ENCODE data around the gene SLC25A31. TPM values are rescaled to one million over a fixed set of nuclear protein-coding genes. Genes with fewer than 3 reads are reported as not detected.
A peak's percentile ranks its signal among the peaks of the same experiment; 100 is the strongest.

The SLC25A31 gene
- total and polyA plus RNA-seq, 5 experiments from 2014 or later, result not detected

GRCh38 chr4:127748957-127749356 lies 18.8 kb downstream of the SLC25A31 start:
- no peak for ATAC-seq
- H3K4me3 Mint-ChIP-seq, result no peak overlapping the region
- peaks cover 0 to 37% (median 17%) of the 10 kb centered on the region in 9 donors for H3K9me3 Mint-ChIP-seq
- H3K36me3 Mint-ChIP-seq, result peaks cover 0 to 12% (median 2%) of the 10 kb centered on the region in 3 donors
- no peak for DNase-seq
- peaks cover 7 to 45% (median 18%) of the 10 kb centered on the region in 5 donors for H3K27me3 Mint-ChIP-seq
- POLR2A ChIA-PET, result no interaction called here
- no peak overlapping the region for H3K27ac Mint-ChIP-seq
- H3K4me1 Mint-ChIP-seq, result no peaks in the 10 kb centered on the region

- POLR2A ChIA-PET, result no interaction called here
- no peaks in the 10 kb centered on the region for H3K4me1 Mint-ChIP-seq
- peaks cover 0 to 12% (median 4%) of the 10 kb centered on the region in 9 donors for H3K9me3 Mint-ChIP-seq
- H3K27me3 Mint-ChIP-seq, result peaks cover 2 to 14% (median 2%) of the 10 kb centered on the region in 5 donors
- no peak overlapping the region for H3K27ac Mint-ChIP-seq
- no peaks in the 10 kb centered on the region for H3K36me3 Mint-ChIP-seq
- H3K4me3 Mint-ChIP-seq, result no peak overlapping the region
- DNase-seq, result no peak
- no peak for ATAC-seq
Observed at GRCh38 chr4:127756906-127757305, 26.7 kb downstream of the SLC25A31 start.

GRCh38 chr4:127759228-127759820 lies 29.1 kb downstream of the SLC25A31 start:
- Mint-ChIP-seq H3K4me3 (no peak overlapping the region), H3K27ac (no peak overlapping the region), H3K9me3 (peaks cover 0 to 12% (median 3%) of the 10 kb centered on the region in 9 donors), H3K4me1 (no peaks in the 10 kb centered on the region), H3K36me3 (no peaks in the 10 kb centered on the region), H3K27me3 (peaks cover 2 to 14% (median 2%) of the 10 kb centered on the region in 5 donors)
- POLR2A ChIA-PET, result no interaction called here
- ATAC-seq, result no peak
- DNase-seq, result no peak

GRCh38 chr4:127759893-127760292 lies 29.7 kb downstream of the SLC25A31 start:
- ATAC-seq, result no peak
- Mint-ChIP-seq H3K4me1 (no peaks in the 10 kb centered on the region), H3K4me3 (no peak overlapping the region)

GRCh38 chr4:127771535-127772275 lies 41.5 kb downstream of the SLC25A31 start:
- H3K36me3 Mint-ChIP-seq, result no peaks in the 10 kb centered on the region
- H3K4me3 Mint-ChIP-seq, result no peak overlapping the region
- ATAC-seq (no peak), DNase-seq (no peak)
- no peaks in the 10 kb centered on the region for H3K9me3 Mint-ChIP-seq
- peaks cover 15 to 39% (median 18%) of the 10 kb centered on the region in 5 donors for H3K27me3 Mint-ChIP-seq
- POLR2A ChIA-PET, result no interaction called here
- no peaks in the 10 kb centered on the region for H3K4me1 Mint-ChIP-seq
- H3K27ac Mint-ChIP-seq, result no peak overlapping the region

More at GRCh38 chr4:127759893-127760292, 29.7 kb downstream of the SLC25A31 start:
- Mint-ChIP-seq H3K27me3 (peaks cover 2 to 14% (median 2%) of the 10 kb centered on the region in 5 donors), H3K9me3 (peaks cover 0 to 12% (median 3%) of the 10 kb centered on the region in 9 donors), H3K27ac (no peak overlapping the region), H3K36me3 (no peaks in the 10 kb centered on the region)
- DNase-seq, result no peak
- POLR2A ChIA-PET, result no interaction called here

- DNase-seq, result no peak
- no peaks in the 10 kb centered on the region for H3K9me3 Mint-ChIP-seq
- ATAC-seq, result no peak
- H3K27me3 Mint-ChIP-seq, result peaks cover 26 to 52% (median 30%) of the 10 kb centered on the region in 5 donors
- POLR2A ChIA-PET, result no interaction called here
- no peak overlapping the region for H3K27ac Mint-ChIP-seq
- no peaks in the 10 kb centered on the region for H3K36me3 Mint-ChIP-seq
- H3K4me3 Mint-ChIP-seq, result no peak overlapping the region
- H3K4me1 Mint-ChIP-seq, result no peaks in the 10 kb centered on the region
Observed at GRCh38 chr4:127772769-127773671, 42.8 kb downstream of the SLC25A31 start.

GRCh38 chr4:127775843-127776242 lies 45.6 kb downstream of the SLC25A31 start:
- no peaks in the 10 kb centered on the region for H3K9me3 Mint-ChIP-seq
- H3K36me3 Mint-ChIP-seq, result peaks cover 0 to 4% (median 0%) of the 10 kb centered on the region in 3 donors
- peaks cover 36 to 79% (median 49%) of the 10 kb centered on the region in 5 donors for H3K27me3 Mint-ChIP-seq
- ATAC-seq (no peak), DNase-seq (peak in 1 of 10 donors; percentile 16)
- no peak overlapping the region for H3K27ac Mint-ChIP-seq
- POLR2A ChIA-PET, result no interaction called here
- H3K4me3 Mint-ChIP-seq, result no peak overlapping the region
- H3K4me1 Mint-ChIP-seq, result peaks cover 0 to 2% (median 0%) of the 10 kb centered on the region in 4 donors

GRCh38 chr4:127776620-127777019 lies 46.4 kb downstream of the SLC25A31 start:
- Mint-ChIP-seq H3K4me3 (no peak overlapping the region), H3K27ac (no peak overlapping the region), H3K27me3 (peaks cover 41 to 86% (median 54%) of the 10 kb centered on the region in 5 donors), H3K9me3 (no peaks in the 10 kb centered on the region), H3K4me1 (peaks cover 4 to 8% (median 7%) of the 10 kb centered on the region in 4 donors), H3K36me3 (peaks cover 0 to 4% (median 0%) of the 10 kb centered on the region in 3 donors)
- ATAC-seq (no peak), DNase-seq (no peak)
- POLR2A ChIA-PET, result no interaction called here

- Mint-ChIP-seq H3K9me3 (no peaks in the 10 kb centered on the region), H3K4me3 (no peak overlapping the region), H3K36me3 (peaks cover 0 to 4% (median 3%) of the 10 kb centered on the region in 3 donors), H3K27me3 (peaks cover 39 to 84% (median 52%) of the 10 kb centered on the region in 5 donors), H3K27ac (no peak overlapping the region), H3K4me1 (peaks cover 6 to 12% (median 10%) of the 10 kb centered on the region in 4 donors)
- ATAC-seq (no peak), DNase-seq (peak in 1 of 10 donors; percentile 26)
- POLR2A ChIA-PET, result no interaction called here
Observed at GRCh38 chr4:127777487-127777886, 47.3 kb downstream of the SLC25A31 start.

- Mint-ChIP-seq H3K9me3 (peaks cover 0 to under 1% (median 0%) of the 10 kb centered on the region in 9 donors), H3K27ac (no peak overlapping the region), H3K4me1 (peaks cover 11 to 18% (median 12%) of the 10 kb centered on the region in 4 donors), H3K36me3 (peaks cover 0 to 6% (median 4%) of the 10 kb centered on the region in 3 donors), H3K27me3 (peaks cover 43 to 84% (median 58%) of the 10 kb centered on the region in 5 donors), H3K4me3 (no peak overlapping the region)
- ATAC-seq, result no peak
- no peak for DNase-seq
- POLR2A ChIA-PET, result no interaction called here
Observed at GRCh38 chr4:127778102-127778501, 47.9 kb downstream of the SLC25A31 start.

GRCh38 chr4:127780598-127780997 lies 50.4 kb downstream of the SLC25A31 start:
- DNase-seq (peak in 1 of 10 donors; percentile 26), ATAC-seq (no peak)
- peak overlapping the region in 8 of 10 donors; percentile 24 to 87 (median 75) for H3K4me3 Mint-ChIP-seq
- peaks cover 0 to 3% (median 0%) of the 10 kb centered on the region in 9 donors for H3K9me3 Mint-ChIP-seq
- H3K27ac Mint-ChIP-seq, result no peak overlapping the region
- peaks cover 0 to 6% (median 4%) of the 10 kb centered on the region in 3 donors for H3K36me3 Mint-ChIP-seq
- H3K27me3 Mint-ChIP-seq, result peaks cover 46 to 74% (median 63%) of the 10 kb centered on the region in 5 donors
- POLR2A ChIA-PET, result interaction anchor here (0.6 kb wide), 1 partner anchor 115 kb away, joined by 6 read pairs; no protein-coding TSS in a partner anchor
- H3K4me1 Mint-ChIP-seq, result peaks cover 15 to 21% (median 15%) of the 10 kb centered on the region in 4 donors

GRCh38 chr4:127781300-127782024 lies 51.3 kb downstream of the SLC25A31 start:
- POLR2A ChIA-PET, result no interaction called here
- Mint-ChIP-seq H3K4me1 (peaks cover 15 to 21% (median 15%) of the 10 kb centered on the region in 4 donors), H3K27ac (peak overlapping the region in 3 of 10 donors; percentile 12 to 75 (median 33)), H3K4me3 (peak overlapping the region; percentile 67 to 97 (median 84)), H3K9me3 (peaks cover 0 to 3% (median 0%) of the 10 kb centered on the region in 9 donors), H3K36me3 (peaks cover 0 to 6% (median 4%) of the 10 kb centered on the region in 3 donors), H3K27me3 (peaks cover 43 to 70% (median 59%) of the 10 kb centered on the region in 5 donors)
- peak; percentile 34 to 36 for ATAC-seq
- DNase-seq, result peak in 5 of 10 donors; percentile 6 to 62 (median 20)
